HG02571 (cell line): ENCODE data around the gene NOPCHAP1.
A peak's percentile ranks its signal among the peaks of the same experiment; 100 is the strongest.
"Not testable (repeated sequence)": the region's sequence is repeated elsewhere in the genome, so short reads cannot be mapped to it uniquely, and the experiment has no call there.

Experiments used
- ATAC-seq: cut with Tn5 transposase; IDR thresholded peaks from one replicate; pipeline ENCODE4 v1.9.1; 2021; ENCODE audit warnings: mild to moderate bottlenecking, moderate library complexity; ENCODE audit not compliant: unreplicated experiment

The NOPCHAP1 gene

GRCh38 chr12:104964167-104964855 is 21.8 kb upstream of the NOPCHAP1 start:
- no peak for ATAC-seq

- ATAC-seq = no peak
These were observed 21.3 kb upstream of the NOPCHAP1 start for GRCh38 chr12:104964856-104965205.

- ATAC-seq = peak; percentile 73
These were observed 19.4 kb upstream of the NOPCHAP1 start for GRCh38 chr12:104966677-104967076.

GRCh38 chr12:104969343-104969742 is 16.8 kb upstream of the NOPCHAP1 start:
- no peak for ATAC-seq

GRCh38 chr12:104971306-104971705 is 14.8 kb upstream of the NOPCHAP1 start:
- no peak for ATAC-seq

GRCh38 chr12:104973250-104973649 is 12.9 kb upstream of the NOPCHAP1 start:
- ATAC-seq = no peak

- ATAC-seq = peak; percentile 95
These were observed 11.4 kb upstream of the NOPCHAP1 start for GRCh38 chr12:104974626-104975290.

- ATAC-seq = no peak
These were observed 10.4 kb upstream of the NOPCHAP1 start for GRCh38 chr12:104975587-104976343.

- ATAC-seq = no peak
These were observed 9.4 kb upstream of the NOPCHAP1 start for GRCh38 chr12:104976703-104977102.

GRCh38 chr12:104977688-104978087 is 8.4 kb upstream of the NOPCHAP1 start:
- not testable (repeated sequence) for ATAC-seq

- ATAC-seq = no peak
These were observed 910 bp upstream of the NOPCHAP1 start for GRCh38 chr12:104985206-104985605.

- no peak for ATAC-seq
These were observed 4.8 kb downstream of the NOPCHAP1 start for GRCh38 chr12:104990950-104991349.

GRCh38 chr12:104991565-104992128 is 5.5 kb downstream of the NOPCHAP1 start:
- ATAC-seq = no peak

- no peak for ATAC-seq
These were observed 8.2 kb downstream of the NOPCHAP1 start for GRCh38 chr12:104994336-104994735.

- no peak for ATAC-seq
These were observed 11.4 kb downstream of the NOPCHAP1 start for GRCh38 chr12:104997541-104997940.

- no peak for ATAC-seq
These were observed 12.6 kb downstream of the NOPCHAP1 start for GRCh38 chr12:104998423-104999346.

- no peak for ATAC-seq
These were observed 13.2 kb downstream of the NOPCHAP1 start for GRCh38 chr12:104999347-104999685.

GRCh38 chr12:105001476-105001875 is 15.4 kb downstream of the NOPCHAP1 start:
- no peak for ATAC-seq

- ATAC-seq = no peak
These were observed 27.8 kb downstream of the NOPCHAP1 start for GRCh38 chr12:105013892-105014291.

GRCh38 chr12:105014603-105015002 is 28.5 kb downstream of the NOPCHAP1 start:
- ATAC-seq = no peak

- no peak for ATAC-seq
These were observed 29.4 kb downstream of the NOPCHAP1 start for GRCh38 chr12:105015543-105015942.
